DMS153 treated with DMSO at 0.1 percent for 48 hours (cell line): Measurements from ENCODE around the gene SRRM4.

ENCODE experiments used
- DNase-seq: peaks from one replicate; lab custom pipeline; 2025; ENCODE audit not compliant: unreplicated experiment; lab: John Stamatoyannopoulos, UW

The SRRM4 gene

DNA sequence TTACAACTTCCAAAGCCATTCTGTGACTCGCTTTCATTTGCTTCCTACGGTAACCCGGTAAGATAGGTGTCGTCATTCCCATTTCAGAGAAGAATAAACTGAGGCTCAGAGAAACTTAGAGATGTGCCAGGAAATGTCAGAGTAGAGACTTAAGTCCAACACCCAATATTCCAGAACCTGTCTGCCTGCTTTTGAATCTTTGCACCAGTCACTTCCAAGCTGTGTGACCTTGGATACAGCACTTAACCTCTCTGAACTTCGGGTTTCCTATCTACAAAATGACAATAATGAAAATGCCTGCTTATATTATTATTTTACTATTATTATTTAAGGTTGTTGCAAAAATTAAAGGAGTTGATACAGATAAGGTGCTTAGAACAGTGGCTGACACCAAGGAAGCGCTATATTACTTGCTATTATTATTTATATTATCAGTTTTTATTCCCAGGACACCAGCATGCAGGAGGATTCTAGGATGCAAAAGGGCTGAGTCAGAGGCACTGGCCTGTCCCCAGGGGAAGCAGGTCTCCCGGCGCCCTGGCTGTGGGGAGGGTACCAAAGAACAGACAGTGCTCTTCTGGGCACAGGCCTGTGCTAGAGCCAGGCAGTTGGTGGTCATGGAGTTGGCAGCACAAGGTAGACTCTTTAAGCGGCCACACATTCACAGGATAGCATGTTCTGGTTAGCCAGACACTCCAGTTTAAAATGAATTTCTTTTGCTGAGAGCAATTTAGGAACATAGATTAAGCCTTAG, 202.8 kb downstream of the SRRM4 start:
- no peak for DNase-seq

- DNase-seq, result no peak
Observed at GRCh38 chr12:119195256-119195655, 213.9 kb downstream of the SRRM4 start.

GRCh38 chr12:119198440-119198839, 217.1 kb downstream of the SRRM4 start:
- DNase-seq, result no peak

GRCh38 chr12:119200601-119201000, 219.3 kb downstream of the SRRM4 start:
- no peak for DNase-seq

- DNase-seq, result peak; percentile 42
Observed at GRCh38 chr12:119201789-119202543, 220.6 kb downstream of the SRRM4 start.

GRCh38 chr12:119202544-119202943, 221.2 kb downstream of the SRRM4 start:
- no peak for DNase-seq

DNA sequence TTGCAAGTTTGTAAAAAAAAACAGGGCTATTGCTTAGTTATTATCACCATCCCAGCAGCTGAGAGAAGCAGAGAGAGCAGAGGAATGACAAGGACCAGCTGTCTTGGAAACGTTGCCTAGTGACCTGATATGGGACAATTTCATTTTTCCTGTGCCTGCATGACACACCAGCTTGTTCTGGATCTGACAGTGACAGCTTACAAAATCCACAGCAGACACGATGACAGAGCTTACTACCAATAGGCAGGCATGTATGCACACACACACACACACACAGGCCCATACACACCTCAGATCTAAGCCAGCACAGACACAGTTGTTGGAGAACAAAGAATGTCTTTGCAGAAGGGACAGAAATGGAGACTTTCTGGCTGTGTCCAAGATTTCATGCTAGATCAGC, 222.8 kb downstream of the SRRM4 start:
- no peak for DNase-seq

- no peak for DNase-seq
Observed at GRCh38 chr12:119204671-119205285, 223.4 kb downstream of the SRRM4 start.

DNA sequence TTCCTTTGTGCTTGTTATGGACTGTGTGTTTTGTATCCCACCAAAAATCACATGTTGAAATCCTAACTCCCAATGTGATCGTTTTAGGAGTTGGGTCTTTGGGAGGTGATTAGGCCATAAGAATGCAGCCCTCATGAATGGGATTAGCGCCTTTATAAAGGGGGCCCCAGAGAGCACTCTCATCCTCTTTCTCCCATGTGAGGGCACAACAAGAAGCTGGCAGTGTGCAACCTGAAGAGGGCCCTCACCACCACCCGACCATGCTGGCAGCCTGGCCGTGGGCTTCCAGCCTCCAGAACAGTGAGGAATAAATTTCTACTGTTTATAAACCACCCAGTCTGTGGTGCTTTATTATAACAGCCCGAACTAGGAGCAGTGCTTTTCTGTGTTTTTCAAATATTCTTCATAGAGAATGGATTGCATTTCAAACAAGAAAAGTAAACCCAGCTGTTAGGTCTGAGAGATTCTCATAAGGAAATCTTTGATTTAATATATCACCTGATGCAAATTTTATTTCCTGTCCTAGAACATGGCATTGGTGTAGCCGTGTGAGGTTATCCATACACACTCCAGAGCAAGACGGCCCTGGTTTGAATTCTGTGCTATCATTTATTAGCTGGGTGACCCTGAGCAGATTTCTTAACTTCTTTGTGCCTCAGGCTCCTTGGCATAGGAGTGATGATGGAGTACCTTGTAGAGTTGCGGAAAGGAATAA, 225.2 kb downstream of the SRRM4 start:
- DNase-seq, result no peak

DNA sequence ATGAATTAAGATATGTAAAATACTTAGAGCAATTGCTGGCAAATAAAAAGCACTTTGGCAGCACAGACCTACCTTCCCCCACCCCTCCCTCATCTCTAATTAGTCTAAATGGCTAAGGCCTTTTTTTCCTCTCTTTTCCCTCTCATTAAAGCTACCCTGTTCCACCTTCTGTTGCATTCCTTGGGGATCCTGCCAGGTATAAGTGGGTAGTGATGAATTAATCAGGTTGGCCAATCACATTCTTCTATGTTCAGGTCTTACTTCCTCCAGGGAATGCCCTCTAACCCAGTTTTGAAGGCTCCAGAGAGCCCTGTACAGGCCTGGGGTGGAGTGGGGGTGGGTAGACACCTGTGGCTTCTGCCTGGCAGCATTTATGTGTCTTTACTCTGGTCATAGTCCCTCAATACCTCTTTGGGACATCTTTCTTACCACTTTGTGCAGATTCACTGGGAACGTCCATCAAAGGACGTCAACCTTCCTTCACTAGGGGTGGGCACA, 225.8 kb downstream of the SRRM4 start:
- no peak for DNase-seq

- DNase-seq, result peak; percentile 60
Observed at GRCh38 chr12:119208626-119209061, 227.3 kb downstream of the SRRM4 start.

DNA sequence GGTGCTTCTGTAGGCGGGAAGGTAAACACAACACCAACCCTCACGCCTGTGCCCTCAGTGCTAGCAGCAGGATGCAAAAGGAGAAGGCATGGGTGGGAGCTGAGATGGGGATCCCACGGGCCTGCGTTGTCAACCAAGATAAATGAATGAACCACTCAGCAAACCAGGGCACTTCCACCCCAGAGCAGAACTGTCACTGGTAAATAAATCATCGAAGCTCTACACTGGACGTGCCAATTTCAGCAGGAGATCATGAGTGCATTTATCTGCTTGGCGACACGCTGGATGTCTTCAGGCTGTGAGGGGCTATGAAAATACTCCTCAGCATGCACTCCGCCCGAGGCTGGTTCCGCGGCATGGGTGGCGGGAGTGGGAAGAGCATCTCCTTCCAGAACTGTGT, 230.5 kb downstream of the SRRM4 start:
- DNase-seq, result no peak
